Small intestine (tissue), 7 donors: ENCODE results near the gene IQCM. TPM values are rescaled to one million over a fixed set of nuclear protein-coding genes. Genes with fewer than 3 reads are reported as not detected.

ENCODE experiments used
- DNase-seq, 2 donors: peaks; one replicate each; pipeline versions ENCODE4 v3.0.0 to v3.0.0-alpha.2; 2013
- FAIRE-seq: peaks from 2 replicates; lab custom pipeline; 2012; peaks lifted over from hg19 to GRCh38; lab: Jason Lieb, UNC
- H3K27ac ChIP-seq, 3 donors: one replicate each; pipeline ENCODE4 v1.5.1; 2013; ENCODE audit warnings: low read length in 2 of 3, mild to moderate bottlenecking in 2 of 3, control low read depth in 1 of 3, inconsistent platforms in 1 of 3, low read depth in 1 of 3, moderate library complexity in 1 of 3
- H3K27me3 ChIP-seq, 3 donors: one replicate each; pipeline ENCODE4 v1.6.1; 2013; ENCODE audit warnings: low read length in 3 of 3, inconsistent platforms in 1 of 3; ENCODE audit not compliant: control insufficient read depth in 3 of 3, insufficient read depth in 3 of 3
- H3K36me3 ChIP-seq, 3 donors: one replicate each; pipeline ENCODE4 v1.6.1; 2013; ENCODE audit warnings: low read length in 3 of 3, inconsistent platforms in 1 of 3, low read depth in 1 of 3, mild to moderate bottlenecking in 1 of 3, moderate library complexity in 1 of 3; ENCODE audit not compliant: control insufficient read depth in 3 of 3, insufficient read depth in 2 of 3
- H3K4me1 ChIP-seq, 3 donors: one replicate each; pipeline ENCODE4 v1.6.1; 2013; ENCODE audit warnings: low read length in 2 of 3, inconsistent platforms in 1 of 3, low read depth in 1 of 3, mild to moderate bottlenecking in 1 of 3, moderate library complexity in 1 of 3; ENCODE audit not compliant: control insufficient read depth in 3 of 3, insufficient read depth in 2 of 3
- H3K4me3 ChIP-seq, 3 donors: one replicate each; pipeline ENCODE4 v1.5.1; 2013; ENCODE audit warnings: low read length in 3 of 3, control low read depth in 1 of 3, inconsistent platforms in 1 of 3, low read depth in 1 of 3, mild to moderate bottlenecking in 1 of 3, moderate library complexity in 1 of 3
- H3K9me3 ChIP-seq, 2 donors: one replicate each; pipeline ENCODE4 v1.6.1; 2013; ENCODE audit warnings: low read depth in 1 of 2, low read length in 1 of 2; ENCODE audit not compliant: control insufficient read depth in 2 of 2, insufficient read depth in 1 of 2
- WGBS, 3 donors: extraction: QIAGEN DNeasy Blood & Tissue Kit; methylation state at CpG; one replicate each; pipeline ENCODE4 v1.1.7; 2013; 5-methylcytosine and 5-hydroxymethylcytosine counted together
- polyA plus RNA-seq, 4 donors: library from polyadenylated mRNA; stranded (reverse) in 3 of 4; unstranded in 1 of 4; fragments of 200-250 nt in 3 of 4; fragments of 120-200 nt in 1 of 4; gene quantifications; one replicate each; pipeline versions ENCODE4 v1.2.1 to v1.2.3, GENCODE V29; 2013
- donor health status: healthy with polysubstance abuse.
- donor health status: control.
- donor health status: control.
- donor health status: Bipolar disorder and iron deficiency.
- donor health status: healthy.

IQCM gene
- polyA plus RNA-seq, 4 donors, result 0.38 TPM; not detected in 3

DNA sequence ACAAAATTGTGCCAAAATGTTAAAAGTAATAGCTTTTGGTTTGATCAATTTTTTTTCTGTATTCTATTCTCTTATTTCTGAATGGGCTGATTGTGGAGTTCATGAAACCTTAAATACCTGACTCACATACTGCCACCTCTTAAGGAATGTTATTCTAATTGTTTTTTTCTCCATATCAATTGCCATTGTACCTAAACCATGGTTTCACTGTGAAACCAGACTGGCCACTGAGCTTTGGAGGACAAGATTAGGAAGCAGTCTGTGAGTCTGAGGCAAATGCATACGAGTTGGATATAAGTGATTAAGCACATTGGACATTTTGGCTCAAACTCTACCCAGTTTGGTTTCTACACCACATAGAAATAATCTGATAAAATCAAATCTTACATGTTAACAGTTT, 184.0 kb downstream of the IQCM start:
- no peak overlapping the region for H3K27ac ChIP-seq
- WGBS, 3 donors, result 14 to 46% (median 22%) methylated on average over 1 of the region's 1 CpG
- no peak for DNase-seq
- no peak overlapping the region for H3K4me3 ChIP-seq
- no peaks in the 10 kb centered on the region for H3K36me3 ChIP-seq
- H3K27me3 ChIP-seq, result no peaks in the 10 kb centered on the region
- no peaks in the 10 kb centered on the region for H3K4me1 ChIP-seq
- no peak for FAIRE-seq
- H3K9me3 ChIP-seq, result no peaks in the 10 kb centered on the region

DNA sequence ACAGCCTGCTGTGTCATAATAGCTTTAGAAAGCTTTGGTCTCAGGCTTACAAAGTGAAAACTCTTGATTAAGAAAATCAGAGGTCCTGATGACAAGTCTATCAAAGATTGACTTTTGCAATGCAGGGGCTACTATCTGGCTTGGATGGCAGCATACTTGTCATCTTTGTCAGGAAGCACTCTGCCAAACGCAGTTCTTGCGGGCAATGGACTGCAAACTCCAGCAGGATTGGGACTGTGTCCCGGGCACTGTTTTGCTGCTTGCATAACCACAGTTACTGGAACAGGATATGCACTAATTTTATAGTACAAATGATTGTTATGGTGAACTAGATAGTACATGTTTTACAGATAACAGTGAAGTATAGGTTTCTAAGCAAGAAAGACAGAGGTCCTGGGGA, 185.6 kb downstream of the IQCM start:
- Histone ChIP-seq H3K4me1 (no peaks in the 10 kb centered on the region), H3K27me3 (no peaks in the 10 kb centered on the region), H3K4me3 (no peak overlapping the region), H3K9me3 (no peaks in the 10 kb centered on the region), H3K27ac (no peak overlapping the region), H3K36me3 (no peaks in the 10 kb centered on the region)
- FAIRE-seq (no peak), DNase-seq (no peak)
- 78 to 87% (median 83%) methylated on average over 3 of the region's 3 CpGs for WGBS, 3 donors

- Histone ChIP-seq H3K4me1 (no peaks in the 10 kb centered on the region), H3K4me3 (no peak overlapping the region), H3K27ac (no peak overlapping the region), H3K9me3 (peaks cover 0 to 6% of the 10 kb centered on the region in 2 donors), H3K36me3 (no peaks in the 10 kb centered on the region), H3K27me3 (no peaks in the 10 kb centered on the region)
- no peak for DNase-seq
- FAIRE-seq, result no peak
- 77 to 100% (median 98%) methylated on average over 1 of the region's 1 CpG for WGBS, 3 donors
Observed at GRCh38 chr4:149605601-149606378, 209.9 kb downstream of the IQCM start.

DNA sequence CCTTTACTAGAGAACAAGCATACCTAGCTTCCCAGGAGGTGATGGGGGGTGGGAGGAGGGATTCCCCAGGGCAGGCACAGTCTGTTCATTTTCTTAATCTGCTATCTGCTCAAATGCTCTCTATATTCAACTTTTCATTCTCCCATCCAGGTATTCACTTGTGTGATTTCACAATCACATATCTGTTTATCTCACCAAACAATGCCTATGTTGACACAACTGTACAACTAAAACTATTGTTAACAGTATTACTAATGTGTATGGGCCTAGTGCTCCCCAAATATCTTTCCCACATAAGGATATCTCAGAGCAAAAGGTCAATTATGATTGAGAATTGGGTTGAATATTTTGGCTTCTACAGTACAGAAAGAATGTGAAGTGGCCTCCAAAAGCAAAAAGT, 210.8 kb downstream of the IQCM start:
- no peak for DNase-seq
- Histone ChIP-seq H3K27ac (no peak overlapping the region), H3K36me3 (no peaks in the 10 kb centered on the region), H3K9me3 (peaks cover 0 to 6% of the 10 kb centered on the region in 2 donors), H3K4me1 (no peaks in the 10 kb centered on the region), H3K27me3 (no peaks in the 10 kb centered on the region), H3K4me3 (no peak overlapping the region)
- FAIRE-seq, result no peak

- no peaks in the 10 kb centered on the region for H3K9me3 ChIP-seq
- no peaks in the 10 kb centered on the region for H3K36me3 ChIP-seq
- FAIRE-seq, result no peak
- no peak overlapping the region for H3K27ac ChIP-seq
- no peak overlapping the region for H3K4me3 ChIP-seq
- H3K27me3 ChIP-seq, result no peaks in the 10 kb centered on the region
- 72 to 83% (median 78%) methylated on average over 2 of the region's 2 CpGs for WGBS, 3 donors
- H3K4me1 ChIP-seq, result no peaks in the 10 kb centered on the region
- DNase-seq, result no peak
Observed at GRCh38 chr4:149595500-149595899, 220.1 kb downstream of the IQCM start.

DNA sequence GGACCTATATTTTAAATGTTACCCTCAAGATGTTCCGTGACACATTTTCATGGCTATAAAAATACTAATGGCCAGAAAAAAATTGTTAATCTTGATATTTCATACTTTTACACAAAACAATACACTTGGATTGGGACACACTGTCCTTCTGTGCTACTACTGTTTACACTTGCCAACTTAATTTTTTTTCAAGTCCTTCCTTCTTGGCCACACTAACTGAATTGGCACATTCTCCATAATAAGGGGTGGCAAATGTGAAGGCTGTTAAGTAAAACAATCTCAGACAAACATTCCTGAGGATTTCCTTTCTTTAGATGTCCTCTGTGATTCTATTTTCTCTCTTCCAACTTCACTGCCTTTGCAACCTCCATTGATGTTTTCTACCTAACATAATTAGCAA, 225.8 kb downstream of the IQCM start:
- no peak for DNase-seq
- H3K4me3 ChIP-seq, result no peak overlapping the region
- no peaks in the 10 kb centered on the region for H3K4me1 ChIP-seq
- FAIRE-seq, result no peak
- H3K27me3 ChIP-seq, result no peaks in the 10 kb centered on the region
- no peaks in the 10 kb centered on the region for H3K9me3 ChIP-seq
- 93 to 100% (median 100%) methylated on average over 1 of the region's 1 CpG for WGBS, 3 donors
- H3K36me3 ChIP-seq, result no peaks in the 10 kb centered on the region
- no peak overlapping the region for H3K27ac ChIP-seq

GRCh38 chr4:149584722-149585121, 230.9 kb downstream of the IQCM start:
- no peak overlapping the region for H3K4me3 ChIP-seq
- no peaks in the 10 kb centered on the region for H3K4me1 ChIP-seq
- H3K9me3 ChIP-seq, result no peaks in the 10 kb centered on the region
- DNase-seq, result no peak
- 79 to 93% (median 93%) methylated on average over 1 of the region's 1 CpG for WGBS, 3 donors
- no peaks in the 10 kb centered on the region for H3K36me3 ChIP-seq
- no peak overlapping the region for H3K27ac ChIP-seq
- no peaks in the 10 kb centered on the region for H3K27me3 ChIP-seq
- no peak for FAIRE-seq

DNA sequence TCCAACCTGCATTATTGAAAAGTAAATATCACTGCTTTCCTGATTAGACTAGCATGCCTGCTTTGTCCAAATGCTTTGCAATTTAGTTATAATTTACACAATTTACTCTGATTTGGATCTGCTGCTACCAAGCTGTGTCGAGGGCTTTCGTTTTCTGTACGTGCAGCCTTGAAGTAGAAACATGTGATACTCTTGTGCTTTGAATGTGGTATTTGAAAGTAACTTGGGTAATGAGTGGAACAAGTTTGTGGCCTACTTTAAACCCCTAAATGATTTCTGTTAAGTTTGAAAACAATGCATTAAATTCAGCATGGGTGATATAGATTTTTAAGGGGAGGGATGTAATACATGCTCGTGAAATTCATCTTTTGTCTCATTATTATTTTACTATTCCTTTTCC, 240.7 kb downstream of the IQCM start:
- Histone ChIP-seq H3K27me3 (no peaks in the 10 kb centered on the region), H3K4me1 (no peaks in the 10 kb centered on the region), H3K27ac (no peak overlapping the region), H3K4me3 (no peak overlapping the region), H3K9me3 (no peaks in the 10 kb centered on the region), H3K36me3 (no peaks in the 10 kb centered on the region)
- DNase-seq (no peak), FAIRE-seq (no peak)
- WGBS, 3 donors, result 55 to 64% (median 56%) methylated on average over 4 of the region's 4 CpGs

DNA sequence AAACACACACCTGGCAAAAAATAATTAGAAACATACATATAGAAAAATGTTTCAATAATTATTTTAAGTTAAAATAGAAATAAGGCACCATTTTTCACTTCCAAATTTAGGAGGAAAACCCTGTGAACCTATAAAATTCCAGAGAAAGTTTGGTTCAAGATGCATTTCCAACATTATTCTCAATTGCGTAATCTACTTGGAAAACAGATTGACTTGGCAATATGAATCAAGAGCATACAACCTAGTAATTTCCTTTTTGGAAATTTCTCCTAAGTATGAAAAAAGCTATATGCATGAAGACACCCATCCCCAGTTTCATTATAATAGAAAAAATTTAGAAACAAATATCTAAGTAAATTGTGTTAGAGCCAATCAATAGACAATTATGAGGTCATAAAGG, 242.9 kb downstream of the IQCM start:
- no peaks in the 10 kb centered on the region for H3K27me3 ChIP-seq
- no peaks in the 10 kb centered on the region for H3K36me3 ChIP-seq
- no peaks in the 10 kb centered on the region for H3K9me3 ChIP-seq
- DNase-seq, result no peak
- FAIRE-seq, result no peak
- 89 to 93% (median 93%) methylated on average over 1 of the region's 1 CpG for WGBS, 3 donors
- no peaks in the 10 kb centered on the region for H3K4me1 ChIP-seq
- no peak overlapping the region for H3K27ac ChIP-seq
- no peak overlapping the region for H3K4me3 ChIP-seq
